Neural cell (in vitro differentiated cells): ENCODE measurements around the gene GPHN.

ENCODE experiments used
- EZH2 ChIP-seq: fragments of 200-600, 300-800 bp; shearing (Covaris generic), sonication (generic); IDR thresholded peaks from 2 replicates; pipeline ENCODE4 v1.6.1; 2014; ENCODE audit warnings: antibody characterized with exemption, low read length, borderline replicate concordance, mild to moderate bottlenecking; ENCODE audit not compliant: insufficient read depth, poor library complexity, severe bottlenecking
- MXI1 ChIP-seq: fragments of 450-650 bp; conservative IDR thresholded peaks from 2 replicates; pipeline ENCODE4 v1.6.1; 2014; ENCODE audit warnings: antibody characterized with exemption, mild to moderate bottlenecking; ENCODE audit not compliant: poor library complexity, severe bottlenecking
- POLR2AphosphoS5 ChIP-seq: IDR thresholded peaks from 2 replicates; pipeline ENCODE4 v1.6.1; 2012
- RAD21 ChIP-seq: fragments of 450-650 bp; conservative IDR thresholded peaks from 2 replicates; pipeline ENCODE4 v1.6.1; 2014; ENCODE audit warnings: antibody characterized with exemption, mild to moderate bottlenecking, moderate library complexity
- SMC3 ChIP-seq: fragments of 450-650 bp; conservative IDR thresholded peaks from 2 replicates; pipeline ENCODE4 v1.6.1; 2014; ENCODE audit warnings: antibody characterized with exemption, mild to moderate bottlenecking, moderate library complexity; ENCODE audit not compliant: poor library complexity
- TAF1 ChIP-seq: IDR thresholded peaks from 2 replicates; pipeline ENCODE4 v1.6.1; 2012; ENCODE audit warnings: low read depth
- TF ChIP-seq, protein P1 (sequence below): fragments of 450-650 bp; IDR thresholded peaks from 2 replicates; pipeline ENCODE4 v1.5.1; 2014; ENCODE audit warnings: antibody characterized with exemption, mild to moderate bottlenecking, moderate library complexity; ENCODE audit not compliant: poor library complexity, severe bottlenecking

- TF ChIP-seq, protein P1, sequence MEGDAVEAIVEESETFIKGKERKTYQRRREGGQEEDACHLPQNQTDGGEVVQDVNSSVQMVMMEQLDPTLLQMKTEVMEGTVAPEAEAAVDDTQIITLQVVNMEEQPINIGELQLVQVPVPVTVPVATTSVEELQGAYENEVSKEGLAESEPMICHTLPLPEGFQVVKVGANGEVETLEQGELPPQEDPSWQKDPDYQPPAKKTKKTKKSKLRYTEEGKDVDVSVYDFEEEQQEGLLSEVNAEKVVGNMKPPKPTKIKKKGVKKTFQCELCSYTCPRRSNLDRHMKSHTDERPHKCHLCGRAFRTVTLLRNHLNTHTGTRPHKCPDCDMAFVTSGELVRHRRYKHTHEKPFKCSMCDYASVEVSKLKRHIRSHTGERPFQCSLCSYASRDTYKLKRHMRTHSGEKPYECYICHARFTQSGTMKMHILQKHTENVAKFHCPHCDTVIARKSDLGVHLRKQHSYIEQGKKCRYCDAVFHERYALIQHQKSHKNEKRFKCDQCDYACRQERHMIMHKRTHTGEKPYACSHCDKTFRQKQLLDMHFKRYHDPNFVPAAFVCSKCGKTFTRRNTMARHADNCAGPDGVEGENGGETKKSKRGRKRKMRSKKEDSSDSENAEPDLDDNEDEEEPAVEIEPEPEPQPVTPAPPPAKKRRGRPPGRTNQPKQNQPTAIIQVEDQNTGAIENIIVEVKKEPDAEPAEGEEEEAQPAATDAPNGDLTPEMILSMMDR: no peak
- TF ChIP-seq EZH2 (no peak), MXI1 (no peak), RAD21 (no peak), POLR2AphosphoS5 (no peak), TAF1 (no peak), SMC3 (no peak)
Observed at GRCh38 chr14:66572826-66573225, 64.9 kb downstream of the GPHN start.
